PFSK-1 (cell line): ENCODE measurements around the gene AK2.
A peak's percentile ranks its signal among the peaks of the same experiment; 100 is the strongest.

Source experiments
- POLR2AphosphoS5 ChIP-seq: IDR thresholded peaks from 2 replicates; pipeline ENCODE4 v1.6.1; 2012; ENCODE audit warnings: low read depth, mild to moderate bottlenecking, control low read depth, low read length, moderate library complexity
- SIN3A ChIP-seq: IDR thresholded peaks from 2 replicates; pipeline ENCODE4 v1.6.1; 2012; ENCODE audit warnings: mild to moderate bottlenecking, low read length, moderate library complexity, borderline replicate concordance; ENCODE audit not compliant: insufficient read depth
- TF ChIP-seq, protein P1 (sequence below), 2 experiments: IDR thresholded peaks; 2 replicates each; pipeline versions ENCODE4 v1.6.1 to v1.8.0; 2011 to 2012; ENCODE audit warnings: low read depth in 2 of 2, low read length in 2 of 2, control low read depth in 1 of 2, inconsistent platforms in 1 of 2, mild to moderate bottlenecking in 1 of 2, moderate library complexity in 1 of 2; ENCODE audit not compliant: insufficient read depth in 1 of 2

DNA sequence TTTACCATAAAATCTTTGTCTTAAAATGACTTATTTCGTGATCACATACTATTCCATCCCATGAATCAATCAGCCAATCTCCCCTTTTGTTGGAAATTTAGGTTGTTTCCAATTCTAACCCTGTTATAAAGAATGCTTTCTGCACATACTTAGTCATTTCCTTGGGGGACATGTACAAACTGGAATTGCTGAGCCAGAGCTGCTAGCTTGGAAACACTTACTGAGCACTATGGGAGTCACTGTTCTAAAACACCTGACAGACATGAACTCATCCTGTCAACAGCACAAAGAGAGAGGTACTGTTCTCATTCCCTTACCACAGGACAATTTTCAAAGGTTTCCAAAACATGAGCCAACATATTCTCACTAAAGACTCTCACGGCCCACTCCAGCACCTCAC is 32.1 kb downstream of the AK2 start:
- TF ChIP-seq POLR2AphosphoS5 (0 out of 2 replicates have a peak, but pooled peaks have one; percentile 2), SIN3A (no peak)
- TF ChIP-seq, protein P1, sequence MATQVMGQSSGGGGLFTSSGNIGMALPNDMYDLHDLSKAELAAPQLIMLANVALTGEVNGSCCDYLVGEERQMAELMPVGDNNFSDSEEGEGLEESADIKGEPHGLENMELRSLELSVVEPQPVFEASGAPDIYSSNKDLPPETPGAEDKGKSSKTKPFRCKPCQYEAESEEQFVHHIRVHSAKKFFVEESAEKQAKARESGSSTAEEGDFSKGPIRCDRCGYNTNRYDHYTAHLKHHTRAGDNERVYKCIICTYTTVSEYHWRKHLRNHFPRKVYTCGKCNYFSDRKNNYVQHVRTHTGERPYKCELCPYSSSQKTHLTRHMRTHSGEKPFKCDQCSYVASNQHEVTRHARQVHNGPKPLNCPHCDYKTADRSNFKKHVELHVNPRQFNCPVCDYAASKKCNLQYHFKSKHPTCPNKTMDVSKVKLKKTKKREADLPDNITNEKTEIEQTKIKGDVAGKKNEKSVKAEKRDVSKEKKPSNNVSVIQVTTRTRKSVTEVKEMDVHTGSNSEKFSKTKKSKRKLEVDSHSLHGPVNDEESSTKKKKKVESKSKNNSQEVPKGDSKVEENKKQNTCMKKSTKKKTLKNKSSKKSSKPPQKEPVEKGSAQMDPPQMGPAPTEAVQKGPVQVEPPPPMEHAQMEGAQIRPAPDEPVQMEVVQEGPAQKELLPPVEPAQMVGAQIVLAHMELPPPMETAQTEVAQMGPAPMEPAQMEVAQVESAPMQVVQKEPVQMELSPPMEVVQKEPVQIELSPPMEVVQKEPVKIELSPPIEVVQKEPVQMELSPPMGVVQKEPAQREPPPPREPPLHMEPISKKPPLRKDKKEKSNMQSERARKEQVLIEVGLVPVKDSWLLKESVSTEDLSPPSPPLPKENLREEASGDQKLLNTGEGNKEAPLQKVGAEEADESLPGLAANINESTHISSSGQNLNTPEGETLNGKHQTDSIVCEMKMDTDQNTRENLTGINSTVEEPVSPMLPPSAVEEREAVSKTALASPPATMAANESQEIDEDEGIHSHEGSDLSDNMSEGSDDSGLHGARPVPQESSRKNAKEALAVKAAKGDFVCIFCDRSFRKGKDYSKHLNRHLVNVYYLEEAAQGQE (IDR thresholded peaks at IDR 0.05; ENCODE audit: insufficient read depth in 1 of 2, low read depth in 2 of 2, low read length in 2 of 2) = no peak
